ENCODE results near the gene IFNA6.

The IFNA6 gene

DNA sequence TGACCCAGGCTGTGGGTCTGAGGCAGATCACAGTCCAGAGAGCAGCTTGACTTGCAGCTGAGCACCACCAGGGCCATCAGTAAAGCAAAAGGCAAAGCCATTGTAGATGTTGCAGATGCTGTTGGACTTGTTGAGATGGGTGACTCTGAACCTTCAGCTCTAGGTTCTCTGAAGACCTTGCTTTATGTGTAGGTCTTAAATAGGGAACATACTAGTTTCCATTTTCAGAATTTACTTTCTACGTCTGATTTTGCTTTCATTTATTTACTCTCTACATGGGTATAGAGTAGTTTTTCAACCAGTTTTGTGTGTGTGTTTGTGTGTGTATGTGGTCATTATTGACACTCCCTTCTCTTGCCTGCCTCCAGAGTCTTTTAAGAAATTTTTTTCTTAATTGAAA lies at the start of gene IFNA6:
Gene IFNA6 (minus strand): TSS at position 101 of the 400 bp plus-strand sequence. CDS start 0 bp downstream, at position 101.
- no peak for DNase-seq (ENCODE audit: insufficient read length, low spot score)
- TF ChIP-seq, protein P1, sequence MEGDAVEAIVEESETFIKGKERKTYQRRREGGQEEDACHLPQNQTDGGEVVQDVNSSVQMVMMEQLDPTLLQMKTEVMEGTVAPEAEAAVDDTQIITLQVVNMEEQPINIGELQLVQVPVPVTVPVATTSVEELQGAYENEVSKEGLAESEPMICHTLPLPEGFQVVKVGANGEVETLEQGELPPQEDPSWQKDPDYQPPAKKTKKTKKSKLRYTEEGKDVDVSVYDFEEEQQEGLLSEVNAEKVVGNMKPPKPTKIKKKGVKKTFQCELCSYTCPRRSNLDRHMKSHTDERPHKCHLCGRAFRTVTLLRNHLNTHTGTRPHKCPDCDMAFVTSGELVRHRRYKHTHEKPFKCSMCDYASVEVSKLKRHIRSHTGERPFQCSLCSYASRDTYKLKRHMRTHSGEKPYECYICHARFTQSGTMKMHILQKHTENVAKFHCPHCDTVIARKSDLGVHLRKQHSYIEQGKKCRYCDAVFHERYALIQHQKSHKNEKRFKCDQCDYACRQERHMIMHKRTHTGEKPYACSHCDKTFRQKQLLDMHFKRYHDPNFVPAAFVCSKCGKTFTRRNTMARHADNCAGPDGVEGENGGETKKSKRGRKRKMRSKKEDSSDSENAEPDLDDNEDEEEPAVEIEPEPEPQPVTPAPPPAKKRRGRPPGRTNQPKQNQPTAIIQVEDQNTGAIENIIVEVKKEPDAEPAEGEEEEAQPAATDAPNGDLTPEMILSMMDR (IDR thresholded peaks at IDR 0.05; ENCODE audit: insufficient read depth, missing control alignments) = no peak
- no peak for FAIRE-seq

DNA sequence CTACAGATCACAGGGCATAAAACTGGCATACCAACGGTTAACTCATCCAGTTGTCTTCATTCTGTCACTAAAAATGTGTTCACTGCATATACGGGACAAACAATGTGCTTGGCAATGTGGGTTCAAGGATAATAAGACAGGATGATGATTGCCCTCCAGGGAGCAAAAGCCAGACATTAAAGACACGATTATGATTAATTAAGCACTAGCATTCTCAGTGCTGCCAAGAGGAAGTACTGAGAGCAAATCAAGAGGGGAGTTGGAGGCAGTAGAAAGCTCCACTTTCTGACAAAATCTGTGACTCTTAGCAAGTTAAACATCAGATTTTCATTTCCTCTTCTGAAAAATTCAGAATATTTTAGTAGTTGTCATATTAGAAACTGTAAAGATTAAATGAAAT lies 49.3 kb upstream of the IFNA6 start:
- TF ChIP-seq, protein P1 (IDR thresholded peaks at IDR 0.05; ENCODE audit: insufficient read depth, missing control alignments) = no peak
- DNase-seq (ENCODE audit: insufficient read length, low spot score) (no peak), FAIRE-seq (no peak)

DNA sequence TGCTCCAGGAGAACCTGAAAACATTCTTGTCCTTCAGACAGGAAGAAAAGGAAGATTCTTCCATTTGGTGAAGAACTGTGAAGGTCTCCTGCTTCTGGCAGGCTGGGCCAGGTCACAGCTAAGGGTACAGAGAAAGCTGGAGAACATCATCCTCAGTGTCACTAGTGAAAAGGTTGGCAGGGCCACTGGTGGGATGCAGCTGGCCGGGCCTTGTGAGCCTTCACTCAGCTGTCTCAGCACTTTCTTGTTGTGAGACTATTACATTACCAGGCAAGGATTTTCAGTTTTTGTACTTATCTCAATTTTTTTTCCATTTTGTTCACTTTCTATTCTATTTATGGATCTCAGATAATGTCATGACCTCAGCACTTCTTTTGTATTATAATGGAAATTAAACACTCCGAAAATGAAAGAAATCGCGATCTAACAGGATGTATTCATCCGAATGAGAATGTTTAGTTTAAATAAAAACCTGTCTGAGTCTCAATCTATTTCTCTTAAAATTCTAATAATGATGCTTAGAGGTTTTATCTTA lies 48.3 kb upstream of the IFNA6 start:
- DNase-seq (ENCODE audit: insufficient read length, low spot score) (no peak), FAIRE-seq (no peak)
- TF ChIP-seq, protein P1 (IDR thresholded peaks at IDR 0.05; ENCODE audit: insufficient read depth, missing control alignments) = no peak

DNA sequence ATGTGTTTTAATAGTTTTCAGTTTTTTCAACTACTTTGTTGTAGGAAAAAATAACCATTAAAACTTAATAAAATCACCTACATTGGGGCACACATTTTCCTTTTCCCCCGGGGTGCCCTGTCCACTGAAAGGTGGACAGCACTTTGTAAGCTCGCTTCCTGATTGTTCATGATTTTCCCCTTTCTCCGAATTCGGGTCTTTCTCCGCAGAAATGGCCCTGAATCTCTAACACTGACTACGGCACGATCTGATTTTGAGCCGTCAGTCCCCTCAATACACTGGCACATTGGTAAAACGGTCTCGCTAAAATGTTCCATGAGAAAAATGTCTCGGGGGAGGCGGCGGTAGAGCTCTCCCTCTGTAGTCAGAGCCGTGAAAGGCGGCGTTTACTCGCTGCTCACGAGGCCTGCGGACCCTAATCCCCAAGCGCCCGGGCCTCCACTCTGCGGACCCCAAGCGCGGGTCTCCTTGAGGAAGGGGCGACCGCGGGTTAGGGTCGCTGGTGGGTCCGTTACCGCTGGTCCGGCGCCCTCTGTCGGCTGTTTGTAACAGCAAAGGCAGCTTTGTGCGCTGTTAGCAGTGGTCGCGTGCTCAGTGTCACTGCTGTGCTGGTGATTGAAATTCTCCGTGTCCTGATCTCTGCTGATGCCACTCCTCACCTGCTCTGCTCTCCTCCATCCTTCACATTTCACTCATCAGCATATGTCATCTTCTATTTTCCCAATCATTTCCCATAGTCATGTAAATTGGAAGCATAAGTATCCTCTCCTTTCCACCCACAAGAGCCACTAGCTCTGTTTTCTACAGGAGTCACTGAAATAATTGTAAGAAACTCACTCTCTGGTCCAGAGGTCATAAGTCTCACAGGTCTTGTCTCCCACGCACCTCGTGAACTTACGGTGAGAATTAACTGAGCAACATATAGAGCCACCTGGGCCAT lies 45.4 kb upstream of the IFNA6 start:
- no peak for DNase-seq (ENCODE audit: insufficient read length, low spot score)
- no peak for FAIRE-seq
- TF ChIP-seq, protein P1 (IDR thresholded peaks at IDR 0.05; ENCODE audit: insufficient read depth, missing control alignments) = peak; percentile 62

DNA sequence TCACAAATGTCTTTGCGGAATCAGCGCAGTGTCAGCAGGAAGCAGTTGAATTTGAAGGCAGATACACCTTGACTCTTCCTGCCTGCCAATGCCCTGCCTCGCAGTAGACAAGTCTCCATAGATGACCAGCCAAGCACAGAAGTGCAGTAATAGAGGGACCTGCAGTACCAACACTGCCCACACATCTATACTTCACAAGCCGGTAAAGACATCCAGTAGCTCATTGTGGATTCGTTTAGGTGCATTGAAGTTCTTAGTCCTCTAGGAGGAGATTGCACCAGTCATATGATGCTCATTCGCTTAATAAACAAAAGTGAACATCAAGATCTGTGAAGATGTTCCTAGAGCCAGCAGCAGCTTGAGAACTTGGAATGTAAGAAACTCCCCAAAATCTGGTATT lies 41.6 kb upstream of the IFNA6 start:
- FAIRE-seq = no peak
- TF ChIP-seq, protein P1 (IDR thresholded peaks at IDR 0.05; ENCODE audit: insufficient read depth, missing control alignments) = no peak
- DNase-seq (ENCODE audit: insufficient read length, low spot score) = no peak

DNA sequence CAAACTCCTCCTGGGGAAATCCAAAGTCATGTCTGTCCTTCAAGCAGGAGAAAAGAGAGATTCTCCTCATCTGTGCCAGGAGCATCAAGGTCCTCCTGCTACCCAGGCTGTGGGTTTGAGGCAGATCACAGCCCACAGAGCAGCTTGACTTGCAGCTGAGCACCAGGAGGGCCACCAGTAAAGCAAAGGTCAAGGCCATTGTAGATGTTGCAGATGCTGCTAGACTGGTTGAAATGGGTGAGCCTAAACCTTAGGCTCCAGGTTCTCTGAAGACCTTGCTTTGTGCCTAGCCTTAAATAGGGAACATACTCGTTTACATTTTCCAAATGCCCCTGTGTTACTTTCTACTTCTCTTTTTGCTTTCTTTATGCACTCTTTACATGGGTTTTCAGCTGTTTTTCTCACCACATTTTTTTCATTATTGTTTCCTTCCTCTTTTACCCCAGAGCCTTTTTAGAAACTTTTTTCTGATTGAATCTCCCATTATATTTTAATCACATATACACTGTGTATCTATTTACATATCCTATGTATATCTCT lies 34.5 kb upstream of the IFNA6 start, which contains the start of gene IFNA2:
Gene IFNA2 (minus strand): TSS at position 268 of the 540 bp plus-strand sequence. CDS start 69 bp downstream, at position 199.
- FAIRE-seq (no peak), DNase-seq (ENCODE audit: insufficient read length, low spot score) (no peak)
- TF ChIP-seq, protein P1 (IDR thresholded peaks at IDR 0.05; ENCODE audit: insufficient read depth, missing control alignments) = no peak

Measured in D721Med (cell line).